GM21526 (cell line): ENCODE data around the gene GEMIN5.
A peak's percentile ranks its signal among the peaks of the same experiment; 100 is the strongest.
"Not testable (repeated sequence)": the region's sequence is repeated elsewhere in the genome, so short reads cannot be mapped to it uniquely, and the experiment has no call there.

Experiments
- ATAC-seq: cut with Tn5 transposase; IDR thresholded peaks from one replicate; pipeline ENCODE4 v1.9.1; 2021; ENCODE audit warnings: moderate library complexity; ENCODE audit not compliant: unreplicated experiment, low FRiP score

GEMIN5 gene

DNA sequence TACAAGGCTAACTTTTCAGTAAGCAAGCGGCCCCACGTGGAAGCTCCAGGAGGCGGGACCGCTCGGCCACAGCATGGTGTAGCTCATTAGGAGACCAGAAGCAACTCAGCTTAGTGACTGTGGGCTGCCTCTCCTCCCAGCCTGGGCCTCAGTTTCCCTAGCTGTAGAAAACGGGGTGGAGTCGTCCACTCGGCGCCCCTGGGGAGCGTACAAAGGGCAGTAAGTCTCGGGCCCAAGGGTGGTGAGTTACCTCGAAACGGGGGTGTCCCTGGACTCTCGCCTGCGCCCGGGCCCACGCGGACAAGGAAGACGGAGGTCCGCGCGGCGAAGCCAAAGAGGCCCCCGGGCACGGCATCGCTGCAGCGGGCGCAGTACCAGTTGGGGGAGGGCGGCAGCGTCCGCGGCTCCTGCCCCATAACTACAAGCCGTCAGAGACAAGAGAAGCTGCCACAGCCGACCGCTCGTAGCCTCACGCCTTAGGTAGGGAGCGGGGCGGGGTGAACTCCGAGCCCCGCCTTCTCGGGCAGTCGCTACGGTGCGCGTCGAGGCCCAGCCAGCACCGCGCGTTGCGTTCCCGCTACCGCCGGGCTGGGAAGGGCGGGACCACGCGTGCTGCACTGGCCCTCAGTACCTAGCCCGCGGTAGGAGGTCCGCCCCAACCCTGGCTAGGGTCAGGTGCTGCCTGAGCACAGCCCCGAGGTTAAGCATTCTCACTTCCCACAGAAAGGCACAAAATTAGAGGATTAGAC is at the start of gene GEMIN5:
Gene GEMIN5, minus strand, starts transcription at position 494 of the 749 bp plus-strand sequence. Its CDS starts 78 bp downstream, at position 416.
- ATAC-seq: peak; percentile 87

DNA sequence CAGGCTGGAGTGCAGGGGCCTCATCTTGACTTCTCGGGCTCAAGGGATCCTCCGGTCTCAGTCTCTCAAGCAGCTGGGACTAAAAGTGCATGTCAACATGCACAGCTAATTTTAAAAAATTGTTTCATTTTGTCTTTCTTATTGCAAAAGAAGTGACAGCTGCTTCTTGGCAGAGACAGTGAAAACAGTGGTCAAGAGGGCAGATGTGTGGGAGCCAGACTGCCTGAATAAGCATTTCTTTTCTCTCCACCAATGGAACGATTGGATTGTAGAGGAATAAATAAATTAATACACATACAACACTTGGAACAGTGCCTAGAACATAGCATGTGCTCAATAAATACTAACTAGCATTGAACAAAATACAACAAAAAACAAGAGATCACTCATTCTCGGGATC is 48.1 kb upstream of the GEMIN5 start:
- ATAC-seq: no peak

- ATAC-seq: no peak
Measured at GRCh38 chr5:154984946-154985516, 47.0 kb upstream of the GEMIN5 start.

DNA sequence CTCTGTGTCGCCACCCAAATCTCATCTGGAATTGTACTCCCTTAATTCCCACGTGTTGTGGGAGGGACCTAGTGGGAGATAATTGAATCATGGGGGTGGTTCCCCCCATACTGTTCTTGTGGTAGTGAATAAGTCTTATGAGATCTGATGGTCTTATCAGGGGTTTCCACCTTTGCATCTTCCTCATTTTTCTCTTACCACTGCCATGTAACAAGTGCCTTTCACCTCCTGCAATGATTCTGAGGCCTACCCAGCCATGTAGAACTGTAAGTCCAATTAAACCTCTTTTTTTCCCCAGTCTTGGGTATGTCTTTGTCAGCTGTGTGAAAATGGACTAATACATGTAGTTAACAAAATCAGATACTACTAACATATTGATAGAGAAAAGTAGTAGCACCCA is 40.3 kb upstream of the GEMIN5 start:
- ATAC-seq: not testable (repeated sequence)

- no peak for ATAC-seq
Measured at GRCh38 chr5:154977409-154977808, 39.4 kb upstream of the GEMIN5 start.

GRCh38 chr5:154976082-154976481 is 38.1 kb upstream of the GEMIN5 start:
- ATAC-seq: not testable (repeated sequence)

DNA sequence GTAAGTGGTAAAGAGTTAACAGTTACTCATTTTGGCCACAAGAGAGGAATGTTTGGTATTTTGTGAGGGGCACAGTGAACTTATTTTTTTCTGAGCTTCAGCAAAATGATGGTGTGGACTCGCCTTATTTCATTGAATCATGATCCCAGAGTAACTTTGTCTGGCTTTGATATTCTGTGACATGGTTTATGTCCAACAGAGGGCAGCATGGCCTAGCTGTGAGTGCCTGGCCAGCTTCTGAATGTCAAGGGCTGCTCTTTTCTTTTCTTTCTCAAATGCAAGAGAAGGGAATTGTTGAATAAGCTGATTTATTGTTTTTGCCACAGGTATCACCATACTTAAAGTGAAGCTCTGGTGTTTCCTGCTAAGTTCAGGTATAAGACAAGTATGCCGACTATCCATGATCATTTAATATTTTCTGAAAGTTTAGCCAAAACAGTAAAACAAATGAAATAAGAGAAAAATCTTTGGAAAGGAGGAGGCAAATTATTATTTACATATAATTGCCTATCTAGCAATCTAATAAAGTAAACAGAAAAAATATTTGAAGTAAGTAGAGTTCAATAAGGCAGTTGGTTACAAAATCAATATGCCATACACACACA is 34.6 kb upstream of the GEMIN5 start:
- ATAC-seq: no peak

- ATAC-seq: no peak
Measured at GRCh38 chr5:154971501-154971900, 33.5 kb upstream of the GEMIN5 start.

DNA sequence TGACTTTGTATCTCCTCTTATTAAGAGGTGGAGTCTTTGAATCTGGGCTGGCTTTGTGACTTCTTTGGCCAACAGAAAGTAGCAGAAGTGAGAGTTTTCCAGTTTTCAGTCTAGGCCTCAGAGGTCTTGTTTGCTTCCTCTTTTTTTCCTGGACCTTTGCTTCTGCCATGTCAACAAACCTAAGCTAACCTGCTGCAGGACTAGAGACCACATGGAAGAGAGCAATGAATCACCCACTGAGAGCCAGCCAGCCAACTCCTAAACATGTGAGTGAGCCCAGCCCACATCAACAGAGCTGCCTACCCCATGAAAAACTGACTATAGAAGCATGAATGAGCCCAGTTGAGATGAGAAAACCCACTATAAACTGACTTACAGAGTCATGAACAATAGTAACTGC is 32.7 kb upstream of the GEMIN5 start:
- no peak for ATAC-seq

DNA sequence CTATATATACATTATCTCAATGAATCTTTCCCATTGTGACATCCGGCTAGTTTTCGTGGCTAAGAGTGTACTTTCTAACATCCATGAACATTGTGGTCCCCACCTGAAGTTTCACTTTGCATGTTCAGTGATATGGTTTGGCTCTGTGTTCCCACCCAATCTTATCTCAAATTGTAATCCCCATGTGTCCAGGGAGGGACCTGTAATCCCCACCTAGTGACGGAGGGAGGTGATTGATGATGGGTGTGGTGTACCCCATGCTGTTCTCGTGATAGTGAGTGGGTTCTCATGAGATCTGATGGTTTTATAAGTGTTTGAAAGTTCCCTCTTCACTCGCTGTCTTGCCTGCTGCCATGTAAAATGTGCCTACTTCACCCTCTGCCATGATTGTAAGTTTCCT is 30.9 kb upstream of the GEMIN5 start:
- ATAC-seq: no peak

DNA sequence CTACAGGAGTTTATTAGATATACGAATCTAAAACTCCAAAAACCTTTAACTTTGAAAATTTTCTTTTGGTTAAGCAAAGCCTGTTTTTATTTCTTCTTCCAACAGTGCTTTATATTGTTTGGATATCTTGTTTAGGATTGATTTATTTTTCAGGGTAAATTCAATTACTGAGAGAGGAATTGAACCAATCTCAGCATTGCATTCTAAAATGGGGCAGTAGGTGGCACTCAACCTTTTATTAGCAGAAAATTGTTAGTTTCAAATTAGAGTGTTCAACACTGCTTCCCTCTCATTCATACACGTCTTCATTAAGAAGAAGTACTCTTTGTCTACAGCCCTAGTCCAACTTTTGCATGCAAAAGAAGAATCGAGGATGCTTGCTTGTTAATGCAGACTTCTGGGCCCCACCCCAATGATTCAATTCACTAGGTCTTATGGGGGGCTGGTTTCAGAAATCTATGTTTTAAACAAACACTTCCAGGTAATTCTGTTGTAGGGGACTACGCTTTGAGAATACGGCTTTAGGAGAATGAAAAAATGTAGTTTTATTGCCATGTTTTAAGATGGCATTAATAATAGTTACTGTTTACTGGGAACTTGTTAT is 29.5 kb upstream of the GEMIN5 start:
- ATAC-seq: no peak

DNA sequence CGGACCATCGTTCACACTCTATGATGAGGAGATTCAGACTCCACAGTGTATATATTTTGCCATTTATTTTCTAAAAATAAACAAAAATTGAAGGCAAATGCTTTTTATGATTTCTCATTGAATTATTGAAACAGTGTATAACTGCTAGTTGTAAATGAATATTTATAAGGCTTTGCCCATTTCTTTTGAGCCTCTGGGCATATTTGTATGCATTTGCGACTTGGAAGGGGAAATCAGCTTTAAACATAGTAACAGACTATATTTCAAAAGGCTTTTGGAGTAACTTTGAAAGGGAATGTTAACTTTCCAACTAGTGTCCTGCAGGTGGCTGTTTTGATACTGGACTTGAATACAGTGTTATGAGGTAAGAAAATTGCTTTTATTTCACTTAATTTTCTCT is 28.9 kb upstream of the GEMIN5 start:
- no peak for ATAC-seq

GRCh38 chr5:154966081-154966841 is 28.2 kb upstream of the GEMIN5 start:
- no peak for ATAC-seq

GRCh38 chr5:154962494-154962893 is 24.5 kb upstream of the GEMIN5 start:
- peak; percentile 94 for ATAC-seq

DNA sequence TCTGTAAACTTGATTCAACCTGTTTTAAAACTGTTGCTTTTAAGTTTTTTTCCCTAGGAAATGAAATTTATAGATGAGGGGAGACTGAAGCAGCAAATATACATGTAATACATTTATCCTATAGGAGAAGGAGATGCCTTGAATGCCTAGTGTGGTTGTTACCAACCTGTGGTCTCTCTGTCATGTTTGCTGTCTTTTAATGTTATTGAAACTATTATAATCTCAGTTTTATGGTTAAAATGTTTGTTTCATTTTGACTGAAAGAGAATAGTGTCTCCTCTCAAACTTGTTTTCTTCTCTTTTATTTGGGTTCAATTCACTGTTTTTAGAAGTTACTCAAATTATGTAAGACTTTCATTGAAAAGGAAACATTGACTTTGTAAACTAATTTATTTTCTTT is 18.7 kb upstream of the GEMIN5 start:
- no peak for ATAC-seq

DNA sequence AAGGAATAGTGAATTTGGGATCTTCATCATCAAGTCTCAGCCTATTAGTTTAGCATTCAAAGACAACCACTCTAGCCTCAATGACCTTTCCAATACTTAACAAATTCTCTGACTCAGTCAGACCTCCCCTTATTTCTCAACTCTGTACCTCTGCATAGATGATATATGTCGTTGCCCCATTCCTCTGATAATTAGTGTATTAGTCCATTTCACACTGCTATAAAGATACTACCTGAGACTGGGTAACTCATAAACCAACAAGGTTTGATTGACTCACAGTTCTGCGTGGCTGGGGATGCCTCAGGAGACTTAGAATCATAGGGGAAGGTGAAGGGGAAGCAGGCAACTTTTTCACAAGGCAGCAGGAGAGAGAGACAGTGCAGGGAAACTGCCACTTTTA is 11.8 kb upstream of the GEMIN5 start:
- ATAC-seq: no peak

- ATAC-seq: no peak
Measured at GRCh38 chr5:154948313-154948712, 10.3 kb upstream of the GEMIN5 start.

DNA sequence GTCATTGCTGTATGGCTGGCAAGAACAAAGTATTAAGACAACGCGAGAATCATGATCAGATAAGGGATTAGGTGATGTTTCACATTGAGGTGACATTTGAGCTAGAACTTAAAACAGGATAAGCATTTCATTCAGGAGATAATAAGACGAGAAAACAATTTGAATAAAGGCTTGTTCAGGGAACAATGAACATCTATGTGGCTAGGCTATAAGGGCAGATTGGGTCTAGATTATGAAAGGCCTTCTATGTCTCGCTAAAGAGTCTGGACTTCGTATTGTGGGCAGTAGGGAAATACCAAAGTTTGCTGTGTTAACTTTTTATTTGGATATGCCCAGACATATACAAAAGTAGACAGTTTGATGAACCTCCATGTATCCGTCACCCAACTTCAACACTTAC is 9.8 kb upstream of the GEMIN5 start:
- no peak for ATAC-seq

DNA sequence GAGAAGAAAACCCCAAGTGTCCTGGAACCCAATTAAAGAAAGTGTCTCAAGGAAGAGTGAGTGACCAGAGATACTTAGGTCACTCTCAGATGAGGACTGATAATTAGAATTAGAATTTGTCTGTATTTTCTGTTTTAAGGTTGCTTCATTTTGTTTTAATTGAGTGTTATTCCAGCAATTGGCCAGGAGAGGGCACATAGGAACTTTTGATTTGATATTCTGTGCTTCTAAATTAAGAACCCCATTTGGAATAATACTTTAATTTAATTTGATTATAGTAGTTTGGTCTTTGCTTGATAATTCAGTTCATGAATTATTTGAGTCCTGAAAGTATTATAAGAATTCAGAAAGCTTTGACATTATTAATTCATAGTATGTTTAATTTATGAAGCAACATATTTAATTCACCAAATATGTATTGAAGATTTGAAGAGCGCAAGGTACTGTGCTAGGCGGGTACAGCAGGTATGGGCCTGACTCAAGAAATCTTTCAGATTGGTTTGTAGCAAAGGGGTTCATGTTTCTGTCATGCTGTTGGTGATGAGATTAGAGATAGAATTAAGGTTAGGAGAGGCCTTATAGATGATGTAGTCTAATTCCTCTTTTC is 7.8 kb upstream of the GEMIN5 start:
- no peak for ATAC-seq

GRCh38 chr5:154944716-154945115 is 6.7 kb upstream of the GEMIN5 start:
- ATAC-seq: no peak
